GM19372 (cell line): Measurements from ENCODE around the gene CDT1.
"Not testable (repeated sequence)": the region's sequence is repeated elsewhere in the genome, so short reads cannot be mapped to it uniquely, and the experiment has no call there.

Source experiments
- ATAC-seq: cut with Tn5 transposase; IDR thresholded peaks from one replicate; pipeline ENCODE4 v1.9.1; 2021; ENCODE audit warnings: mild to moderate bottlenecking, low read depth, moderate library complexity; ENCODE audit not compliant: unreplicated experiment

CDT1 gene

DNA sequence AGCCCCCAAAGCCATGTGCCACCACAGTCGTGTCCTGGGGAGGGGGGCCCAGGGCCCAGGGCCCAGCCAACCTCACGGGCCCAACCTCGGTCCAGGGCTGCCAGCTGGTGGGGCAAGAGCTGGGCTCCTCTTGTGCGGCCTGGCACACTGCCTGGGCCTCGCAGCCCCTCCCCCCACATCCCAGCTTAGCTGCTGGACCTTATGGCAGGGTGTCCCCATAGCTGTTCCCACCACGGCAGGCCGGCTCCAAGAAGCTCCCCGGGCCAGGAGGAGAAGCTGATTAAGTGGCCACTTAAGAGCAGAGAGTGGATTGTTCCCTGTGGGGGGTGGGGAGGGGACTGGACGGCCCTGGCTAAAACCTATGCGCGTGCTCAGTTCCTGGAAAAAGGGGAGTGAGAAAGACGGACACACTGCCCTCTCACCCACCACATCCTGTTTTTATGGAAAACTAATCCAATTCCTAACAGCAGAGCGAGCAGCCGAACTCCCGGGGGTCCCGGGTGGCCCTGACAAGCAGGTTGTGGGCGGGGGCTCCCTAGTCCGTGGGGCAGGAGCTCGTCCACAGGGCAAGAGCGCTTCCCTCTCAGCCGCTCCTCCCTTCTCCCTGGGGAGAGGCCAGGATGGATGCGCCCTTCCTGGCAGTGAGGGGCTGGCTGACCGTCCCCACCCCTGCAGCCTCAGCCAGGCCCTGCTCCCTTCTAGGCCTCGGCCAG is 35.4 kb upstream of the CDT1 start:
- ATAC-seq, result no peak

DNA sequence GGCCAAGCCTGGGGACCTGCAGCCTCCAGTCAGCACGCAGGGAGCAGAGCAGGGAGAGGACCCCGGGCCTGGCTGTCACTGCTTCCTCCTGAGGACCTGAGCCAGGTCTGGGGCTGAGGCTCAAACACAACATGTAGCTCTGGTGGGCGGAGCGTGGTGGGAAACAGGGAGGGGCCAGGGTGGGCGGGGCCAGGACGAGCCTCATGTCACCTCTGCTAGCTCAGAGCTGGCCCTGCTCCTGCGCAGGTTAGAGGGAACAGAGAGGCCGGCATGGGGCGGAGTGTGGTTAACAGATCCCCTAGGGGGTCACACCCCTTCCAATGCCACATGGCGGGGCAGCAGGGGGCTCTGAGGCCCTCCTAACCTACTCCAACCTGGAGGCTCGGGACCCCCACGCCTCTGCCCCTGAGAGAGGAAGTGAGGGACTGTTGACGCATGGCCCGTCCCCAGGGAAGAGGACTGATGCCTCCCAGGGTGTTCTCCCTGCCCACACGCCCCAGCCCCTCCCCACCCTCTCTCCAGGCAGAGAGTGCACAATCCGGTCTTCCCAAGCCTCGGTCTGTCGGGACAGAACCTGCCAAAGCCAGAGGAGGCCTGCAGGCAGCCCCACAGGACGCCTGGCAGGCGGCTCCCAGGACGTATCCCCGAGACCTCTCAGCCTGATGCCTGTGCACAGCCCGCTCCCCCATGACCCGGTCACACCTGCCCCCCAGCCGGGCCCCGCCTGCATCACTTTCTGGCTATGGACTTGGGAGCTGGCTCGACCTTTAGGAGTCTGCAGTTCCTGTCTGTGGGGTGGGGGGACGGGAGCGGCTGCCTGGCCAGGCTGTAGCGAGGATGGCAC is 33.8 kb upstream of the CDT1 start:
- no peak for ATAC-seq

DNA sequence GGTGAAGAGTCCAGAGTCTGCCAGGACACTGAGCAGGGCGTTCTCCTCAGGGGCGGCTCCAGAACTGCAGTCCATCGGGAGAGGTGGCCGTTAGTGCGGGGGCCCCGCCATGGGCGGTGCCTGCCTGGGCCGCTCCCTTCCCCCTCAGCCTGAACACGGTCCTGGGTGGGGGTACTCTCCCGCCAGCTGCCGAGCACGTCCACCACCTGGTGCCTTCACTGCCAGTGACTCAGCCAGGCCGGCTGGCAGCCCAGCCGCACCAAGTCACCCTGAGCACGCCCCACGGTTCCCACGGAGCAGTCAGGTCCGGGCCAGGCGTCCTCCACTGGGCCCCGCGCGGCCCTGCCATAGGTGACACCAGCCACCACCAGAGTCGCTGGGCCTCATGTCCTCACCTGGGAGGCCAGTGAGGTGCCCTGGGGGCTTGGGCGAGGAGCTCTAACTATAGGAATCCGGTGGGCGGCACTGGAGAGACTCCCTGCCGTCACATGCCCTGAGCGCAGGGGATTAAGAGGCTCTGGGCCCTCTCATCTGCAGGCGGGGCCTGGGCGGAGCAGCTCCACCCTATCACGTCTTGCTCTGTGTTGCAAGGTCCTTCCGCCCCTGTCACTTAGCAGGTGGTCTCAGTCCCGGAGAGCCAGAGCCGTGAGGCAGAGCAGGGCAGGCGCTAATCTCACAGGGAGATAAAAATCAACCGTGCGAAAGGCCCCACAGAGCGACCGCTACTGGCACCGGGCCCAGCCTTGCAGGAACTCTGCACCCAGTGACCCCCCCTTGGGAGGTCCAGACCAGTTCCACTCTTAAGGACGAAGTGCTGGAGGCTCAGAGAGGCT is 32.9 kb upstream of the CDT1 start:
- ATAC-seq, result no peak

GRCh38 chr16:88771294-88771772 is 32.3 kb upstream of the CDT1 start:
- ATAC-seq, result no peak

GRCh38 chr16:88771781-88772180 is 31.8 kb upstream of the CDT1 start:
- not testable (repeated sequence) for ATAC-seq

- ATAC-seq, result no peak
These were observed 30.4 kb upstream of the CDT1 start for GRCh38 chr16:88772871-88773811.

GRCh38 chr16:88773812-88774291 is 29.7 kb upstream of the CDT1 start:
- no peak for ATAC-seq

GRCh38 chr16:88774544-88775393 is 28.8 kb upstream of the CDT1 start:
- no peak for ATAC-seq

GRCh38 chr16:88775825-88776224 is 27.8 kb upstream of the CDT1 start:
- no peak for ATAC-seq

GRCh38 chr16:88777471-88778270 is 25.9 kb upstream of the CDT1 start:
- no peak for ATAC-seq

DNA sequence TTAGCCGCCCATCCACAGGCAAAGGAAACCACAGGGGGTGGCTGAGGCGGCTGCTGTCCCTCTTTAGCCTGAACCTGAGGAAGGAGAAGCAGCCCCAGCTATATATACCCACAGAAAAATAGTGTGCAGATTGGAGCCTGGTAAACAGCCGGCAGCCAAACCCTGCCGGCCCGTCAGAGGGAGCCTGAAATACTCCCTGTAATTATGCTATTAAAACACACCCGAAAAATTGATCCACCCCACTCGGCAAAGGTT is 25.4 kb upstream of the CDT1 start:
- no peak for ATAC-seq

GRCh38 chr16:88778541-88779065 is 25.0 kb upstream of the CDT1 start:
- ATAC-seq, result no peak

GRCh38 chr16:88779406-88780141 is 24.0 kb upstream of the CDT1 start:
- no peak for ATAC-seq

DNA sequence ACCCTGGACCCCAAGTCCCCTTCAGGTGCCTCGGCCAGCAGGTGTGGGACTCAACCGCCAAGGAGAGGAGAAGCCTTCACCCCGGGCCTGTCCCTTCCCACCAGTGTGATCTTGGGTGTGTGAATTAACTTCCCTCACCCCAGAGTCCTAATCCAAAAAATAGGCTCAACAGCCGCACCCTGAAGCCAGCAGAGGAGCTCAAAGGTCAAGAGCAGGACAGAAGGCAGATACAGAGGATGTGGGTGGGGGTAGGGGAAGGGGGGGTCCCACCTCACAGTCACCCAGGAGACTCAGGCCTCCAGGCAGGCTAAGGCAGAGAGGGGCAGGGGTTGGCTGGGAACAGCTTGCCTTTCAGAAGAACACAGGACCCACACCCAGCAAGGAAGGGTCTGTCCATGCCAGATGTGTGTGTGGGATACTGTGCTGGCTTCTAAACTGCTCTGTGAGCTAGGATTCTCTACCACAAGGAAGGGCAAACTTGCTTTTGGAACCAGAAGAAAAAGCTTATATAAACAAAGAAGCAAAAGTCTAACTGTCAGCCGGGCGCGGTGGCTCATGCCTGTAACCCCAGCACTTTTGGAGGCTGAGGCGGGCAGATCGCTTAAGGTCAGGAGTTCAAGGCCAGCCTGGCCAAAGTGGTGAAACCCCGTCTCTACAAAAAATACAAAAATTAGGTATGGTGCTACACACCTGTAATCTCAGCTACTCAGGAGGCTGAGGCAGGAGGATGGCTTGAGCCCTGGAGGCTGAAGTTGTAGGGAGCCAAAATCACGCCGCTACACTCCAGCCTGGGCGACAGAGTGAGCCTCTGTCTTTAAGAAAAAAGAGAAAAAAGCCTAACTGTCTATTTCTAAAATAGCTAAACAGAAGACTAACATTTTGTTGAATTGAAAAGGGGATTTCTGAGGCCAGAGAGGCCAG is 23.2 kb upstream of the CDT1 start:
- no peak for ATAC-seq

DNA sequence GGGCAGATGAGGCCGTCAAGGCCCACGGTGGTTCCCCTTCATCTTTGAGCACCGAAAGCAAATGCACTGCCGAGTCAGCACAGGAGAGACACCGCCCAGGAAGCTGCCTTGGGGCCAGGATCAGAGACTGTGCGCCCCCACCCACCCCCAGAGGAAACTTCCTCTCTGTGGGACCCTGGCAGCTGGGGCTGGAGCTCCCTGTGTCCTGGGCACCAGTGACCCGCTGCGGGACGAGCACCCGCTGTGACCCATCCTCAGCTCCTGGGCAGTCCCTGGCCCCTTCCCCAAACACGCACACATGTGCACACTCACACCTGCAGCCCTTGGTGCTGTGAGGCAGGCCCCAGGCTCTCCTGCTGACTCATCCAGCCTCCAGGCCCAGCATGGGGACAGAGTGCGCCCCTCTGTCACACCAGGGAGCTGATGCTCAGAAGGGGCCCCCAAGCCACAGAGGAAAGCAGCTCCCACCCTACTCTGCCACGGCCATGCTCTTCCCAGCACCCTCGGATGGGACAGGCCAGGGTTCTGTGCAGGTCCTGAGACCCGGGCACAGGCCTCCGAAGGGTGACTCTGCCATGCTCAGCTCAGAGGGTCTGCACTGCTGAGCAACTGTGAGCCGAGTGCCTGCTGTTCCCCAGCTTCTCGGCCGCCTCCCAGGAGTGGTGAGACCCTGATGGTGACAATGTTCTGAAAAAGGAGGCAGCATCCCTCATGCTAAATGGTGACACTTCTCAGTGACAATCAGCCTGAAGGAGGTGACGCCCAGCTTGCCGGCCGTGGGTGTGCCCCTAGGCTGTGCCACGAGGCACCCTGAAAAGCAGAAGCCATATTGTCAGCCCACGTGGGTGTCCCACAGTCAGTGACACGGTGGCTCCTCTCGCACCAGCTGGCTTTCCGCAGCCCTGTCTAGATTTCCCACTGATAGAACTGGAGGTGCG is 22.2 kb upstream of the CDT1 start:
- no peak for ATAC-seq
